ENCODE measurements around the gene TMPRSS11F. TPM values are rescaled to one million over a fixed set of nuclear protein-coding genes. Genes with fewer than 3 reads are reported as not detected.
"Not testable (repeated sequence)": the region's sequence is repeated elsewhere in the genome, so short reads cannot be mapped to it uniquely, and the experiment has no call there.

TMPRSS11F gene
- total RNA-seq, 2 donors from 2014 or later, result not detected

- peak; percentile 89 for TF ChIP-seq CTCF (conservative IDR thresholded peaks at IDR 0.05)
- peaks cover 25% of the 10 kb centered on the region for H3K9me3 Mint-ChIP-seq
- Histone ChIP-seq H3K9ac (ENCODE audit: extremely low read depth, low read length, poor library complexity, severe bottlenecking) (no peak overlapping the region), H3K36me3 (ENCODE audit: control insufficient read depth, insufficient read depth, low read length) (no peaks in the 10 kb centered on the region), H3K27ac (ENCODE audit: low read depth, low read length) (no peak overlapping the region), H3K9me3 (ENCODE audit: control insufficient read depth, low read length) (no peaks in the 10 kb centered on the region), H3K4me3 (ENCODE audit: low read length) (no peak overlapping the region), H3K4me1 (ENCODE audit: control insufficient read depth, insufficient read depth, low read length) (no peaks in the 10 kb centered on the region), H3K27me3 (ENCODE audit: control insufficient read depth, insufficient read depth, low read length, poor library complexity, severe bottlenecking) (no peaks in the 10 kb centered on the region)
- H3K27me3 Mint-ChIP-seq (ENCODE audit: insufficient read depth), result no peaks in the 10 kb centered on the region
- peak; percentile 75 for DNase-seq
- WGBS, 2 experiments (ENCODE audit: insufficient coverage in 1 of 2, insufficient read length in 1 of 2), result 39% methylated on average over 6 of the region's 6 CpGs; no CpG with 5 or more reads in 1 of the 2 experiments
- no peak overlapping the region for H3K4me3 Mint-ChIP-seq
- H3K36me3 Mint-ChIP-seq (ENCODE audit: low read depth), result no peaks in the 10 kb centered on the region
- peaks cover 5% of the 10 kb centered on the region for H3K4me1 Mint-ChIP-seq
- H3K27ac Mint-ChIP-seq, result no peak overlapping the region
These were observed 46.0 kb upstream of the TMPRSS11F start for GRCh38 chr4:68175562-68176155.

GRCh38 chr4:68174389-68174788 is 44.7 kb upstream of the TMPRSS11F start:
- not testable (repeated sequence) for H3K36me3 Mint-ChIP-seq (ENCODE audit: low read depth); H3K4me3 Mint-ChIP-seq; H3K9me3 ChIP-seq (ENCODE audit: control insufficient read depth, low read length); H3K36me3 ChIP-seq (ENCODE audit: control insufficient read depth, insufficient read depth, low read length); H3K27me3 Mint-ChIP-seq (ENCODE audit: insufficient read depth); H3K9ac ChIP-seq (ENCODE audit: extremely low read depth, low read length, poor library complexity, severe bottlenecking); H3K27ac ChIP-seq (ENCODE audit: low read depth, low read length); H3K4me1 Mint-ChIP-seq; DNase-seq; H3K27ac Mint-ChIP-seq; H3K4me3 ChIP-seq (ENCODE audit: low read length); H3K27me3 ChIP-seq (ENCODE audit: control insufficient read depth, insufficient read depth, low read length, poor library complexity, severe bottlenecking); H3K4me1 ChIP-seq (ENCODE audit: control insufficient read depth, insufficient read depth, low read length)
- 91 to 92% methylated on average over 2 of the region's 2 CpGs for WGBS, 2 experiments (ENCODE audit: insufficient coverage in 1 of 2, insufficient read length in 1 of 2)
- H3K9me3 Mint-ChIP-seq, result peaks cover 25% of the 10 kb centered on the region

- H3K36me3 Mint-ChIP-seq (ENCODE audit: low read depth); H3K4me3 ChIP-seq (ENCODE audit: low read length); H3K27me3 Mint-ChIP-seq (ENCODE audit: insufficient read depth); H3K27me3 ChIP-seq (ENCODE audit: control insufficient read depth, insufficient read depth, low read length, poor library complexity, severe bottlenecking); H3K4me1 ChIP-seq (ENCODE audit: control insufficient read depth, insufficient read depth, low read length); H3K27ac ChIP-seq (ENCODE audit: low read depth, low read length); H3K9me3 ChIP-seq (ENCODE audit: control insufficient read depth, low read length); H3K36me3 ChIP-seq (ENCODE audit: control insufficient read depth, insufficient read depth, low read length); DNase-seq; H3K4me3 Mint-ChIP-seq; H3K4me1 Mint-ChIP-seq; H3K9ac ChIP-seq (ENCODE audit: extremely low read depth, low read length, poor library complexity, severe bottlenecking); H3K27ac Mint-ChIP-seq: not testable (repeated sequence)
- 90 to 96% methylated on average over 4 to 6 of the region's 6 CpGs for WGBS, 2 experiments (ENCODE audit: insufficient coverage in 1 of 2, insufficient read length in 1 of 2)
- peaks cover 25% of the 10 kb centered on the region for H3K9me3 Mint-ChIP-seq
These were observed 42.5 kb upstream of the TMPRSS11F start for GRCh38 chr4:68172147-68172546.

- WGBS, 2 experiments (ENCODE audit: insufficient coverage in 1 of 2, insufficient read length in 1 of 2), result 92 to 100% methylated on average over 1 to 3 of the region's 3 CpGs
- no peaks in the 10 kb centered on the region for H3K27me3 Mint-ChIP-seq (ENCODE audit: insufficient read depth)
These were observed 38.0 kb upstream of the TMPRSS11F start for GRCh38 chr4:68167706-68168105.

More at GRCh38 chr4:68167706-68168105, 38.0 kb upstream of the TMPRSS11F start:
- Mint-ChIP-seq H3K36me3 (ENCODE audit: low read depth) (no peaks in the 10 kb centered on the region), H3K9me3 (peaks cover 6% of the 10 kb centered on the region), H3K27ac (no peak overlapping the region), H3K4me1 (no peaks in the 10 kb centered on the region), H3K4me3 (no peak overlapping the region)
- Histone ChIP-seq H3K9me3 (ENCODE audit: control insufficient read depth, low read length) (no peaks in the 10 kb centered on the region), H3K9ac (ENCODE audit: extremely low read depth, low read length, poor library complexity, severe bottlenecking) (no peak overlapping the region), H3K4me1 (ENCODE audit: control insufficient read depth, insufficient read depth, low read length) (no peaks in the 10 kb centered on the region), H3K27me3 (ENCODE audit: control insufficient read depth, insufficient read depth, low read length, poor library complexity, severe bottlenecking) (no peaks in the 10 kb centered on the region), H3K4me3 (ENCODE audit: low read length) (no peak overlapping the region), H3K27ac (ENCODE audit: low read depth, low read length) (no peak overlapping the region), H3K36me3 (ENCODE audit: control insufficient read depth, insufficient read depth, low read length) (no peaks in the 10 kb centered on the region)
- DNase-seq, result no peak
- no peak for TF ChIP-seq CTCF (conservative IDR thresholded peaks at IDR 0.05)
